GM23338 (cell line): Measurements from ENCODE around the gene TNFRSF17. TPM values are rescaled to one million over a fixed set of nuclear protein-coding genes. Genes with fewer than 3 reads are reported as not detected.
"Not testable (repeated sequence)": the region's sequence is repeated elsewhere in the genome, so short reads cannot be mapped to it uniquely, and the experiment has no call there.

Source experiments
- ATAC-seq: fragments of 200-7000 bp; cut with Tn5 transposase; 3 replicates; pipeline ENCODE4 v1.9.1; 2020
- DNase-seq: peaks from one replicate; pipeline ENCODE4 v3.0.0-alpha.2; 2015; ENCODE audit warnings: low spot score
- H2AFZ ChIP-seq: fragments of 200-600 bp; sonication (generic); 2 replicates; pipeline ENCODE4 v1.8.0; 2016; ENCODE audit warnings: antibody characterized with exemption, mild to moderate bottlenecking, moderate library complexity
- H3F3A ChIP-seq: fragments of 200-600 bp; sonication (generic); replicated peaks from 2 replicates; pipeline ENCODE4 v1.8.0; 2017; ENCODE audit warnings: antibody characterized with exemption, mixed run types, low read depth
- H3K27ac ChIP-seq: fragments of 200-600 bp; sonication (generic); 2 replicates; pipeline ENCODE4 v1.6.1; 2016; ENCODE audit warnings: low read depth
- H3K27me3 ChIP-seq: fragments of 200-600 bp; sonication (generic); 2 replicates; pipeline ENCODE4 v1.8.0; 2016; ENCODE audit warnings: mild to moderate bottlenecking, mixed run types, moderate library complexity; ENCODE audit not compliant: insufficient read depth
- H3K36me3 ChIP-seq: fragments of 200-600 bp; sonication (generic); 2 replicates; pipeline ENCODE4 v1.8.0; 2016; ENCODE audit warnings: mild to moderate bottlenecking; ENCODE audit not compliant: insufficient read depth
- H3K4me1 ChIP-seq: fragments of 200-600 bp; sonication (generic); 2 replicates; pipeline ENCODE4 v1.8.0; 2016; ENCODE audit warnings: mild to moderate bottlenecking, moderate library complexity; ENCODE audit not compliant: insufficient read depth
- H3K4me2 ChIP-seq: fragments of 200-600 bp; sonication (generic); 2 replicates; pipeline ENCODE4 v1.7.1; 2017; ENCODE audit warnings: mixed run types
- H3K4me3 ChIP-seq: fragments of 200-600 bp; sonication (generic); 2 replicates; pipeline ENCODE4 v1.6.1; 2016; ENCODE audit warnings: mixed run types
- H3K79me2 ChIP-seq: fragments of 200-600 bp; sonication (generic); replicated peaks from 2 replicates; pipeline ENCODE4 v1.8.0; 2017; ENCODE audit warnings: mild to moderate bottlenecking; ENCODE audit not compliant: insufficient read depth
- H3K9me2 ChIP-seq: fragments of 200-600 bp; sonication (generic); 2 replicates; pipeline ENCODE4 v1.8.0; 2017; ENCODE audit not compliant: insufficient read depth
- H4K20me1 ChIP-seq: fragments of 200-600 bp; sonication (generic); replicated peaks from 2 replicates; pipeline ENCODE4 v1.8.0; 2017; ENCODE audit warnings: mild to moderate bottlenecking; ENCODE audit not compliant: insufficient read depth
- H3K27ac Mint-ChIP-seq: 2 replicates; pipeline ENCODE4 v1.8.0; 2020; ENCODE audit warnings: inconsistent platforms, mild to moderate bottlenecking, moderate library complexity, mixed read lengths
- H3K27me3 Mint-ChIP-seq: 3 replicates; pipeline ENCODE4 v1.8.0; 2022; ENCODE audit warnings: low read depth, mild to moderate bottlenecking, moderate library complexity, mixed read lengths, inconsistent platforms; ENCODE audit not compliant: insufficient read depth, poor library complexity
- H3K36me3 Mint-ChIP-seq: 3 replicates; pipeline ENCODE4 v1.8.0; 2021; ENCODE audit warnings: low read depth, mild to moderate bottlenecking, inconsistent platforms, moderate library complexity, mixed read lengths
- H3K4me1 Mint-ChIP-seq: 3 replicates; pipeline ENCODE4 v1.8.0; 2020; ENCODE audit warnings: mild to moderate bottlenecking, inconsistent platforms, mixed read lengths
- H3K4me3 Mint-ChIP-seq: 3 replicates; pipeline ENCODE4 v1.8.0; 2021; ENCODE audit warnings: moderate library complexity, mild to moderate bottlenecking, inconsistent platforms, mixed read lengths
- H3K9me3 Mint-ChIP-seq: 3 replicates; pipeline ENCODE4 v1.8.0; 2020; ENCODE audit warnings: moderate library complexity, mild to moderate bottlenecking, inconsistent platforms, mixed read lengths
- ZNF331 ChIP-seq: fragments of 250-450 bp; sonication (Bioruptor Pico); IDR thresholded peaks from 2 replicates; pipeline ENCODE4 v1.5.0; 2020; ENCODE audit warnings: low read depth, mild to moderate bottlenecking, moderate library complexity
- polyA plus RNA-seq: library from polyadenylated mRNA; unstranded; fragments of >200 nt; fragmentation: Nextera tagmentation; extraction: Ambion mirVana; gene quantifications from 2 replicates; pipeline ENCODE4 v1.2.1, GENCODE V29; 2016
- total RNA-seq: library from RNA; depleted of rRNA; stranded (reverse); fragments of >200 nt; shearing (Covaris generic); gene quantifications from 2 replicates; pipeline ENCODE4 v1.2.3, GENCODE V29; 2014
- TF ChIP-seq, protein P1 (sequence below): IDR thresholded peaks from 2 replicates; pipeline ENCODE4 v1.6.1; 2016; ENCODE audit warnings: antibody characterized with exemption
- TF ChIP-seq, protein P2 (sequence below): fragments of 250-450 bp; sonication (Bioruptor Pico); IDR thresholded peaks from 2 replicates; pipeline ENCODE4 v1.5.0; 2020; ENCODE audit warnings: mild to moderate bottlenecking, moderate library complexity
- TF ChIP-seq, protein P3 (sequence below): IDR thresholded peaks from one replicate; pipeline ENCODE4 v1.6.1; 2018; ENCODE audit warnings: antibody characterized with exemption; ENCODE audit not compliant: unreplicated experiment

Gene TNFRSF17
- total and polyA plus RNA-seq, 2 experiments from 2014 or later, result not detected

DNA sequence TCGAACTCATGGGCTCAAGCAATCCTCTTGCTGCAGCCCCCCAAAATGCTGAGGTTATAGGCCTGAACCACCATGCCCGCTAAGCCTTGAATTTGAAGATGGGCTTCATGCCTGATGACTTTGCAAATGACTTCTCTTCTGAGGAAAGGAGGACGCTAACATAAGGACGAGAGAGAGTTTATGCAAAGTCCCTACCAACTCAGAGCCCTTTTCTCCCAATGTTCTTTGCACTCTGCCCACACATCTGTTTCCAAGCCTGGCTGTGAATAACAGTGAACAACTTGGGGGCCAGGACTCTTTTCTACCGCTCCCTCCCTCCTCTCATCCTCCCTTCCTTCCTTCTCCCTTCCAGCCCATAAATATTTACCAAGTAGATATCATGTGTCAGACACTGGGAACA lies 14.6 kb upstream of the TNFRSF17 start:
- Histone ChIP-seq H3K4me2 (no peak overlapping the region), H3F3A (no peaks in the 10 kb centered on the region), H3K27me3 (no peaks in the 10 kb centered on the region), H3K27ac (no peak overlapping the region), H3K4me3 (no peak overlapping the region), H4K20me1 (no peaks in the 10 kb centered on the region), H3K4me1 (0 out of 2 replicates have a peak, but pooled peaks cover 6% of the 10 kb centered on the region), H3K36me3 (no peaks in the 10 kb centered on the region), H2AFZ (no peak overlapping the region; the same call in 1 of the 2 replicates), H3K9me2 (no peaks in the 10 kb centered on the region), H3K79me2 (no peaks in the 10 kb centered on the region)
- no peak overlapping the region for H3K4me3 Mint-ChIP-seq
- H3K27ac Mint-ChIP-seq, result no peak overlapping the region
- ATAC-seq (no peak), DNase-seq (no peak)
- TF ChIP-seq, protein P1, sequence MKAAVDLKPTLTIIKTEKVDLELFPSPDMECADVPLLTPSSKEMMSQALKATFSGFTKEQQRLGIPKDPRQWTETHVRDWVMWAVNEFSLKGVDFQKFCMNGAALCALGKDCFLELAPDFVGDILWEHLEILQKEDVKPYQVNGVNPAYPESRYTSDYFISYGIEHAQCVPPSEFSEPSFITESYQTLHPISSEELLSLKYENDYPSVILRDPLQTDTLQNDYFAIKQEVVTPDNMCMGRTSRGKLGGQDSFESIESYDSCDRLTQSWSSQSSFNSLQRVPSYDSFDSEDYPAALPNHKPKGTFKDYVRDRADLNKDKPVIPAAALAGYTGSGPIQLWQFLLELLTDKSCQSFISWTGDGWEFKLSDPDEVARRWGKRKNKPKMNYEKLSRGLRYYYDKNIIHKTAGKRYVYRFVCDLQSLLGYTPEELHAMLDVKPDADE, result no peak
- TF ChIP-seq, protein P2, sequence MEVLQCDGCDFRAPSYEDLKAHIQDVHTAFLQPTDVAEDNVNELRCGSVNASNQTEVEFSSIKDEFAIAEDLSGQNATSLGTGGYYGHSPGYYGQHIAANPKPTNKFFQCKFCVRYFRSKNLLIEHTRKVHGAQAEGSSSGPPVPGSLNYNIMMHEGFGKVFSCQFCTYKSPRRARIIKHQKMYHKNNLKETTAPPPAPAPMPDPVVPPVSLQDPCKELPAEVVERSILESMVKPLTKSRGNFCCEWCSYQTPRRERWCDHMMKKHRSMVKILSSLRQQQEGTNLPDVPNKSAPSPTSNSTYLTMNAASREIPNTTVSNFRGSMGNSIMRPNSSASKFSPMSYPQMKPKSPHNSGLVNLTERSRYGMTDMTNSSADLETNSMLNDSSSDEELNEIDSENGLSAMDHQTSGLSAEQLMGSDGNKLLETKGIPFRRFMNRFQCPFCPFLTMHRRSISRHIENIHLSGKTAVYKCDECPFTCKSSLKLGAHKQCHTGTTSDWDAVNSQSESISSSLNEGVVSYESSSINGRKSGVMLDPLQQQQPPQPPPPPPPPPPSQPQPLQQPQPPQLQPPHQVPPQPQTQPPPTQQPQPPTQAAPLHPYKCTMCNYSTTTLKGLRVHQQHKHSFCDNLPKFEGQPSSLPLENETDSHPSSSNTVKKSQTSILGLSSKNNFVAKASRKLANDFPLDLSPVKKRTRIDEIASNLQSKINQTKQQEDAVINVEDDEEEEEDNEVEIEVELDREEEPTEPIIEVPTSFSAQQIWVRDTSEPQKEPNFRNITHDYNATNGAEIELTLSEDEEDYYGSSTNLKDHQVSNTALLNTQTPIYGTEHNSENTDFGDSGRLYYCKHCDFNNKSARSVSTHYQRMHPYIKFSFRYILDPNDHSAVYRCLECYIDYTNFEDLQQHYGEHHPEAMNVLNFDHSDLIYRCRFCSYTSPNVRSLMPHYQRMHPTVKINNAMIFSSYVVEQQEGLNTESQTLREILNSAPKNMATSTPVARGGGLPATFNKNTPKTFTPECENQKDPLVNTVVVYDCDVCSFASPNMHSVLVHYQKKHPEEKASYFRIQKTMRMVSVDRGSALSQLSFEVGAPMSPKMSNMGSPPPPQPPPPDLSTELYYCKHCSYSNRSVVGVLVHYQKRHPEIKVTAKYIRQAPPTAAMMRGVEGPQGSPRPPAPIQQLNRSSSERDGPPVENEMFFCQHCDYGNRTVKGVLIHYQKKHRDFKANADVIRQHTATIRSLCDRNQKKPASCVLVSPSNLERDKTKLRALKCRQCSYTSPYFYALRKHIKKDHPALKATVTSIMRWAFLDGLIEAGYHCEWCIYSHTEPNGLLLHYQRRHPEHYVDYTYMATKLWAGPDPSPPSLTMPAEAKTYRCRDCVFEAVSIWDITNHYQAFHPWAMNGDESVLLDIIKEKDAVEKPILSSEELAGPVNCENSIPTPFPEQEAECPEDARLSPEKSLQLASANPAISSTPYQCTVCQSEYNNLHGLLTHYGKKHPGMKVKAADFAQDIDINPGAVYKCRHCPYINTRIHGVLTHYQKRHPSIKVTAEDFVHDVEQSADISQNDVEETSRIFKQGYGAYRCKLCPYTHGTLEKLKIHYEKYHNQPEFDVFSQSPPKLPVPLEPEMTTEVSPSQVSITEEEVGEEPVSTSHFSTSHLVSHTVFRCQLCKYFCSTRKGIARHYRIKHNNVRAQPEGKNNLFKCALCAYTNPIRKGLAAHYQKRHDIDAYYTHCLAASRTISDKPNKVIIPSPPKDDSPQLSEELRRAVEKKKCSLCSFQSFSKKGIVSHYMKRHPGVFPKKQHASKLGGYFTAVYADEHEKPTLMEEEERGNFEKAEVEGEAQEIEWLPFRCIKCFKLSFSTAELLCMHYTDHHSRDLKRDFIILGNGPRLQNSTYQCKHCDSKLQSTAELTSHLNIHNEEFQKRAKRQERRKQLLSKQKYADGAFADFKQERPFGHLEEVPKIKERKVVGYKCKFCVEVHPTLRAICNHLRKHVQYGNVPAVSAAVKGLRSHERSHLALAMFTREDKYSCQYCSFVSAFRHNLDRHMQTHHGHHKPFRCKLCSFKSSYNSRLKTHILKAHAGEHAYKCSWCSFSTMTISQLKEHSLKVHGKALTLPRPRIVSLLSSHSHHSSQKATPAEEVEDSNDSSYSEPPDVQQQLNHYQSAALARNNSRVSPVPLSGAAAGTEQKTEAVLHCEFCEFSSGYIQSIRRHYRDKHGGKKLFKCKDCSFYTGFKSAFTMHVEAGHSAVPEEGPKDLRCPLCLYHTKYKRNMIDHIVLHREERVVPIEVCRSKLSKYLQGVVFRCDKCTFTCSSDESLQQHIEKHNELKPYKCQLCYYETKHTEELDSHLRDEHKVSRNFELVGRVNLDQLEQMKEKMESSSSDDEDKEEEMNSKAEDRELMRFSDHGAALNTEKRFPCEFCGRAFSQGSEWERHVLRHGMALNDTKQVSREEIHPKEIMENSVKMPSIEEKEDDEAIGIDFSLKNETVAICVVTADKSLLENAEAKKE, result no peak
- TF ChIP-seq, protein P3, sequence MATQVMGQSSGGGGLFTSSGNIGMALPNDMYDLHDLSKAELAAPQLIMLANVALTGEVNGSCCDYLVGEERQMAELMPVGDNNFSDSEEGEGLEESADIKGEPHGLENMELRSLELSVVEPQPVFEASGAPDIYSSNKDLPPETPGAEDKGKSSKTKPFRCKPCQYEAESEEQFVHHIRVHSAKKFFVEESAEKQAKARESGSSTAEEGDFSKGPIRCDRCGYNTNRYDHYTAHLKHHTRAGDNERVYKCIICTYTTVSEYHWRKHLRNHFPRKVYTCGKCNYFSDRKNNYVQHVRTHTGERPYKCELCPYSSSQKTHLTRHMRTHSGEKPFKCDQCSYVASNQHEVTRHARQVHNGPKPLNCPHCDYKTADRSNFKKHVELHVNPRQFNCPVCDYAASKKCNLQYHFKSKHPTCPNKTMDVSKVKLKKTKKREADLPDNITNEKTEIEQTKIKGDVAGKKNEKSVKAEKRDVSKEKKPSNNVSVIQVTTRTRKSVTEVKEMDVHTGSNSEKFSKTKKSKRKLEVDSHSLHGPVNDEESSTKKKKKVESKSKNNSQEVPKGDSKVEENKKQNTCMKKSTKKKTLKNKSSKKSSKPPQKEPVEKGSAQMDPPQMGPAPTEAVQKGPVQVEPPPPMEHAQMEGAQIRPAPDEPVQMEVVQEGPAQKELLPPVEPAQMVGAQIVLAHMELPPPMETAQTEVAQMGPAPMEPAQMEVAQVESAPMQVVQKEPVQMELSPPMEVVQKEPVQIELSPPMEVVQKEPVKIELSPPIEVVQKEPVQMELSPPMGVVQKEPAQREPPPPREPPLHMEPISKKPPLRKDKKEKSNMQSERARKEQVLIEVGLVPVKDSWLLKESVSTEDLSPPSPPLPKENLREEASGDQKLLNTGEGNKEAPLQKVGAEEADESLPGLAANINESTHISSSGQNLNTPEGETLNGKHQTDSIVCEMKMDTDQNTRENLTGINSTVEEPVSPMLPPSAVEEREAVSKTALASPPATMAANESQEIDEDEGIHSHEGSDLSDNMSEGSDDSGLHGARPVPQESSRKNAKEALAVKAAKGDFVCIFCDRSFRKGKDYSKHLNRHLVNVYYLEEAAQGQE, result no peak
- TF ChIP-seq ZNF331, result no peak
- H3K36me3 Mint-ChIP-seq, result no peaks in the 10 kb centered on the region
- H3K9me3 Mint-ChIP-seq, result no peaks in the 10 kb centered on the region
- peaks cover 9% of the 10 kb centered on the region for H3K27me3 Mint-ChIP-seq
- H3K4me1 Mint-ChIP-seq, result peaks cover 6% of the 10 kb centered on the region; the same call in 2 of the 3 replicates

DNA sequence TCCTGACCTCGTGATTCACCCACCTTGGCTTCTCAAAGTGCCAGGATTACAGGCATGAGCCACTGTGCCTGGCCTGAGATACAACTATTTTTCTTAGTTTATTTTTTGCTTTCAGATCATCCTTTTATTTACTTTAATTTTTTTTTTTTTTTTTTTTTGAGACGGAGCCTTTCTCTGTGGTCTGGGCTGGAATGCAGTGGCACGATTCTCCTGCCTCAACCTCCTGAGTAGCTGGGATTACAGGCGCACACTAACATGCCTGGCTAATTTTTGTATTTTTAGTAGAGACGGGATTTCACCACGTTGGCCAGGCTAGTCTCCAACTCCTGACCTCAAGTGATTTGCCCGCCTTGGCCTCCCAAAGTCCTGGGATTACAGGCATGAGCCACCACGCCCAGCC lies 11.4 kb upstream of the TNFRSF17 start:
- ATAC-seq, H2AFZ ChIP-seq, H3K9me2 ChIP-seq, H3K27me3 Mint-ChIP-seq, H3K27ac ChIP-seq, H3K27me3 ChIP-seq, H3K4me3 Mint-ChIP-seq, H3K9me3 Mint-ChIP-seq, H3F3A ChIP-seq, H3K27ac Mint-ChIP-seq, H3K36me3 Mint-ChIP-seq, H4K20me1 ChIP-seq, H3K4me2 ChIP-seq, DNase-seq, H3K36me3 ChIP-seq, H3K4me3 ChIP-seq, H3K79me2 ChIP-seq, H3K4me1 Mint-ChIP-seq, H3K4me1 ChIP-seq: not testable (repeated sequence)
